Fibroblast of pulmonary artery (primary cell): ENCODE results near the gene TEX22.

Source experiments
- DNase-seq: peaks from one replicate; pipeline ENCODE4 v3.0.0-alpha.2; 2010; ENCODE audit warnings: low read depth
- H3K4me3 ChIP-seq: replicated peaks from 2 replicates; pipeline ENCODE4 v1.5.1; 2011; ENCODE audit warnings: low read depth, mild to moderate bottlenecking, control low read depth, low read length, moderate library complexity
- CTCF ChIP-seq: IDR thresholded peaks from 2 replicates; pipeline ENCODE4 v1.5.1; 2011; ENCODE audit warnings: mild to moderate bottlenecking, control low read depth, low read length, inconsistent platforms; ENCODE audit errors: missing control alignments

The TEX22 gene

GRCh38 chr14:105375635-105376057 lies 22.7 kb upstream of the TEX22 start:
- no peak for TF ChIP-seq CTCF
- no peak overlapping the region for H3K4me3 ChIP-seq
- peak; percentile 13 for DNase-seq

GRCh38 chr14:105376521-105377440 lies 21.6 kb upstream of the TEX22 start:
- no peak overlapping the region for H3K4me3 ChIP-seq
- DNase-seq, result no peak
- TF ChIP-seq CTCF, result no peak

- no peak for TF ChIP-seq CTCF
- DNase-seq, result no peak
- H3K4me3 ChIP-seq, result no peak overlapping the region
These were observed 20.7 kb upstream of the TEX22 start for GRCh38 chr14:105377555-105378182.

- no peak for TF ChIP-seq CTCF
- H3K4me3 ChIP-seq, result no peak overlapping the region
- DNase-seq, result no peak
These were observed 20.1 kb upstream of the TEX22 start for GRCh38 chr14:105378199-105378598.

GRCh38 chr14:105378873-105379685 lies 19.3 kb upstream of the TEX22 start:
- no peak overlapping the region for H3K4me3 ChIP-seq
- DNase-seq, result no peak
- TF ChIP-seq CTCF, result no peak

GRCh38 chr14:105379946-105380345 lies 18.4 kb upstream of the TEX22 start:
- no peak for TF ChIP-seq CTCF
- H3K4me3 ChIP-seq, result no peak overlapping the region
- DNase-seq, result no peak
